ENCODE measurements around the gene RTP2.
A peak's percentile ranks its signal among the peaks of the same experiment; 100 is the strongest.

RTP2 gene

DNA sequence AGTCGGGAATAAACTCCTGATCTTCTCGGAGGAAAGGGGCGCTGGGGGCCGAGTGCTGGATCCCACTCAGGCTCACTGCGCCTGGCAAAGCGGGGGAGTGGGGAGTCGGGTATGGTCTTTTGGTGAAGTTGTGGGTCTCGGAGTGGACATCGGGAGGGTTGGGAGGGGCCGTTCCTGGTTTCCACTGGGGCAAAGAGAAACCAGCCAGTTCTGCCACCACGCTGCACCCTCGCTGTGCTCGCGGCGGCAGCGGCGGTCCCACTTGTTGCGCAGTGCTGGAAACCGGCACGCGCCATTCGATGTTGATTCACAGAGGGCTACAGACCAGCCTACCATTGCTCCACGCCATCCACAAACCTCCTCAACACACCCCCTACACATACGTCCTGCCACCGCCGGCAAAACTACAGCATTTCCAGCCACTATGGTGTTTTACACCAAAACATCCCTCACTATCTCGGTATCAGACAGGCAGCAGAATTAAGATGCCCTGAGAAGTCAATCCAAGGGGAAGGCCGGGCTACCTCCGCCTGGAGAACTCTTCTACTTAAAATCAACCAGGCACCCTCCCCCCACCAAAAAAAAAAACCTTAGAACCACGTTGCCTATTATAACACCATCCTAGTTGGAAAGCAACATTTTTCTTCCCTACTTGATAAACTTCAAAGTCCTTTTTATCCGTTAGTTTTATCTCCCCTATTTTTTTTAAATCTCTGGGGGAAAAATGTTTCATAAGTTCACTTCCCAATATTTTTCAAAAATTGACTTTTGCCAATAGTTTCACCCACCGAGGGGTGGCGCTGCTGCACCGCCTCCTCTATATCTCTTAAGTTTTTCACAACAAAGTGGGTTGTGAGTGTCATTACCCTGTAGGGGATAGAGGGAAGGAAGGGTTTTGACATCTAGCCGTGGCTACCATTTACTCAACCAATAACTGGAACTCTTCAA, 39.3 kb upstream of the RTP2 start (continued):
- TF ChIP-seq ZNF221 (tag by site-specific recombination; IDR thresholded peaks at IDR 0.05; ENCODE audit: borderline replicate concordance) (no peak), ZNF266 (tag by site-specific recombination; IDR thresholded peaks at IDR 0.05; ENCODE audit: low read depth) (no peak), ZNF654 (tag by site-specific recombination; IDR thresholded peaks at IDR 0.05; ENCODE audit: low read depth) (peak; percentile 64), ZNF660 (tag by site-specific recombination; IDR thresholded peaks at IDR 0.05) (no peak; the same call in 1 of the 2 replicates), ZNF239 (tag by site-specific recombination; IDR thresholded peaks at IDR 0.05) (no peak), ZEB2 (tag by site-specific recombination; IDR thresholded peaks at IDR 0.05) (peak; percentile 16; the same call in 1 of the 2 replicates), INSM2 (tag by site-specific recombination; IDR thresholded peaks at IDR 0.05) (0 out of 2 replicates have a peak, but pooled peaks have one; percentile 35), ZNF658 (tag by site-specific recombination; IDR thresholded peaks at IDR 0.05) (no peak), GFI1B (tag by site-specific recombination; IDR thresholded peaks at IDR 0.05) (no peak), SALL2 (tag by site-specific recombination; IDR thresholded peaks at IDR 0.05; ENCODE audit: borderline replicate concordance) (no peak), ZNF335 (tag by site-specific recombination; conservative IDR thresholded peaks at IDR 0.05) (peak; percentile 72), ZNF624 (tag by site-specific recombination; IDR thresholded peaks at IDR 0.05) (no peak), ZNF776 (tag by site-specific recombination; IDR thresholded peaks at IDR 0.05; ENCODE audit: borderline replicate concordance) (no peak), ZNF629 (tag by site-specific recombination; IDR thresholded peaks at IDR 0.05) (peak; percentile 13; the same call in 1 of the 2 replicates), ZFP41 (tag by site-specific recombination; IDR thresholded peaks at IDR 0.05; ENCODE audit: borderline replicate concordance) (no peak), YY1 (tag by site-specific recombination; IDR thresholded peaks at IDR 0.05) (peak; percentile 45; the same call in 1 of the 2 replicates), MEIS1 (CRISPR knock-in tag; IDR thresholded peaks at IDR 0.05; ENCODE audit: borderline replicate concordance) (no peak), ZSCAN23 (tag by site-specific recombination; IDR thresholded peaks at IDR 0.05) (no peak), TRIM28 (IDR thresholded peaks at IDR 0.05; ENCODE audit: borderline replicate concordance, low read length) (no peak), ZNF530 (tag by site-specific recombination; IDR thresholded peaks at IDR 0.05; ENCODE audit: low read depth) (no peak), ZNF692 (tag by site-specific recombination; IDR thresholded peaks at IDR 0.05) (peak; percentile 40; the same call in 1 of the 2 replicates), ZNF2 (tag by site-specific recombination; IDR thresholded peaks at IDR 0.05) (0 out of 2 replicates have a peak, but pooled peaks have one; percentile 15), TCF7L2 (IDR thresholded peaks at IDR 0.05; ENCODE audit: borderline replicate concordance, low read depth, low read length) (no peak), MZF1 (tag by site-specific recombination; IDR thresholded peaks at IDR 0.05; ENCODE audit: borderline replicate concordance) (no peak)
- TF ChIP-seq, protein P1, sequence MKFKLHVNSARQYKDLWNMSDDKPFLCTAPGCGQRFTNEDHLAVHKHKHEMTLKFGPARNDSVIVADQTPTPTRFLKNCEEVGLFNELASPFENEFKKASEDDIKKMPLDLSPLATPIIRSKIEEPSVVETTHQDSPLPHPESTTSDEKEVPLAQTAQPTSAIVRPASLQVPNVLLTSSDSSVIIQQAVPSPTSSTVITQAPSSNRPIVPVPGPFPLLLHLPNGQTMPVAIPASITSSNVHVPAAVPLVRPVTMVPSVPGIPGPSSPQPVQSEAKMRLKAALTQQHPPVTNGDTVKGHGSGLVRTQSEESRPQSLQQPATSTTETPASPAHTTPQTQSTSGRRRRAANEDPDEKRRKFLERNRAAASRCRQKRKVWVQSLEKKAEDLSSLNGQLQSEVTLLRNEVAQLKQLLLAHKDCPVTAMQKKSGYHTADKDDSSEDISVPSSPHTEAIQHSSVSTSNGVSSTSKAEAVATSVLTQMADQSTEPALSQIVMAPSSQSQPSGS (tag by site-specific recombination; IDR thresholded peaks at IDR 0.05; ENCODE audit: low read depth): no peak
- TF ChIP-seq, protein P2, sequence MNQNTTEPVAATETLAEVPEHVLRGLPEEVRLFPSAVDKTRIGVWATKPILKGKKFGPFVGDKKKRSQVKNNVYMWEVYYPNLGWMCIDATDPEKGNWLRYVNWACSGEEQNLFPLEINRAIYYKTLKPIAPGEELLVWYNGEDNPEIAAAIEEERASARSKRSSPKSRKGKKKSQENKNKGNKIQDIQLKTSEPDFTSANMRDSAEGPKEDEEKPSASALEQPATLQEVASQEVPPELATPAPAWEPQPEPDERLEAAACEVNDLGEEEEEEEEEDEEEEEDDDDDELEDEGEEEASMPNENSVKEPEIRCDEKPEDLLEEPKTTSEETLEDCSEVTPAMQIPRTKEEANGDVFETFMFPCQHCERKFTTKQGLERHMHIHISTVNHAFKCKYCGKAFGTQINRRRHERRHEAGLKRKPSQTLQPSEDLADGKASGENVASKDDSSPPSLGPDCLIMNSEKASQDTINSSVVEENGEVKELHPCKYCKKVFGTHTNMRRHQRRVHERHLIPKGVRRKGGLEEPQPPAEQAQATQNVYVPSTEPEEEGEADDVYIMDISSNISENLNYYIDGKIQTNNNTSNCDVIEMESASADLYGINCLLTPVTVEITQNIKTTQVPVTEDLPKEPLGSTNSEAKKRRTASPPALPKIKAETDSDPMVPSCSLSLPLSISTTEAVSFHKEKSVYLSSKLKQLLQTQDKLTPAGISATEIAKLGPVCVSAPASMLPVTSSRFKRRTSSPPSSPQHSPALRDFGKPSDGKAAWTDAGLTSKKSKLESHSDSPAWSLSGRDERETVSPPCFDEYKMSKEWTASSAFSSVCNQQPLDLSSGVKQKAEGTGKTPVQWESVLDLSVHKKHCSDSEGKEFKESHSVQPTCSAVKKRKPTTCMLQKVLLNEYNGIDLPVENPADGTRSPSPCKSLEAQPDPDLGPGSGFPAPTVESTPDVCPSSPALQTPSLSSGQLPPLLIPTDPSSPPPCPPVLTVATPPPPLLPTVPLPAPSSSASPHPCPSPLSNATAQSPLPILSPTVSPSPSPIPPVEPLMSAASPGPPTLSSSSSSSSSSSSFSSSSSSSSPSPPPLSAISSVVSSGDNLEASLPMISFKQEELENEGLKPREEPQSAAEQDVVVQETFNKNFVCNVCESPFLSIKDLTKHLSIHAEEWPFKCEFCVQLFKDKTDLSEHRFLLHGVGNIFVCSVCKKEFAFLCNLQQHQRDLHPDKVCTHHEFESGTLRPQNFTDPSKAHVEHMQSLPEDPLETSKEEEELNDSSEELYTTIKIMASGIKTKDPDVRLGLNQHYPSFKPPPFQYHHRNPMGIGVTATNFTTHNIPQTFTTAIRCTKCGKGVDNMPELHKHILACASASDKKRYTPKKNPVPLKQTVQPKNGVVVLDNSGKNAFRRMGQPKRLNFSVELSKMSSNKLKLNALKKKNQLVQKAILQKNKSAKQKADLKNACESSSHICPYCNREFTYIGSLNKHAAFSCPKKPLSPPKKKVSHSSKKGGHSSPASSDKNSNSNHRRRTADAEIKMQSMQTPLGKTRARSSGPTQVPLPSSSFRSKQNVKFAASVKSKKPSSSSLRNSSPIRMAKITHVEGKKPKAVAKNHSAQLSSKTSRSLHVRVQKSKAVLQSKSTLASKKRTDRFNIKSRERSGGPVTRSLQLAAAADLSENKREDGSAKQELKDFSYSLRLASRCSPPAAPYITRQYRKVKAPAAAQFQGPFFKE (tag by site-specific recombination; IDR thresholded peaks at IDR 0.05; ENCODE audit: borderline replicate concordance): no peak
